Esophagus muscularis mucosa (tissue), 4 donors: Measurements from ENCODE around the gene KPNA2. TPM values are rescaled to one million over a fixed set of nuclear protein-coding genes. Genes with fewer than 3 reads are reported as not detected.
A peak's percentile ranks its signal among the peaks of the same experiment; 100 is the strongest.

Experiments used
- DNase-seq: peaks from one replicate; pipeline ENCODE4 v3.0.0-alpha.2; 2017; ENCODE audit errors: extremely low spot score
- H3K27ac ChIP-seq, 4 donors: fragments of 200-600 bp; sonication (generic); replicated peaks in 1 of 4; 1 replicate in 3 of 4; 2 replicates in 1 of 4; pipeline ENCODE4 v1.5.1; 2016 to 2019; ENCODE audit warnings: mild to moderate bottlenecking in 1 of 4
- H3K27me3 ChIP-seq, 4 donors: fragments of 200-600 bp; sonication (generic); one replicate each; pipeline versions ENCODE4 v1.5.1 to v1.6.0; 2016 to 2019
- H3K36me3 ChIP-seq, 4 donors: fragments of 200-600 bp; sonication (generic); one replicate each; pipeline ENCODE4 v1.5.1; 2016 to 2019
- H3K4me1 ChIP-seq, 4 donors: fragments of 200-600 bp; sonication (generic); one replicate each; pipeline ENCODE4 v1.5.1; 2016 to 2019
- H3K4me3 ChIP-seq, 4 donors: fragments of 200-600 bp; sonication (generic); 1 replicate in 2 of 4; 2 replicates in 2 of 4; pipeline ENCODE4 v1.5.1; 2016 to 2019; ENCODE audit warnings: mild to moderate bottlenecking in 4 of 4, moderate library complexity in 1 of 4
- H3K9me3 ChIP-seq, 4 donors: fragments of 200-600 bp; sonication (generic); 1 replicate in 3 of 4; 2 replicates in 1 of 4; pipeline ENCODE4 v1.5.1; 2016 to 2019
- EP300 ChIP-seq: sonication (generic); formaldehyde crosslinking; IDR thresholded peaks from one replicate; pipeline ENCODE4 v1.6.1; 2017; ENCODE audit warnings: antibody characterized with exemption
- POLR2A ChIP-seq: fragments of 450-650 bp; IDR thresholded peaks from one replicate; pipeline ENCODE4 v1.6.1; 2017; ENCODE audit warnings: antibody characterized with exemption, moderate library complexity, mild to moderate bottlenecking, low read depth
- POLR2AphosphoS5 ChIP-seq, 2 donors: sonication (generic); formaldehyde crosslinking; IDR thresholded peaks; one replicate each; pipeline ENCODE4 v1.6.1; 2017; ENCODE audit warnings: antibody characterized with exemption in 2 of 2
- WGBS: methylation state at CpG from one replicate; pipeline ENCODE4 v1.1.5; 2018; 5-methylcytosine and 5-hydroxymethylcytosine counted together
- intact Hi-C: fragments of 100-400 bp; cut with DNase I; formaldehyde crosslinking; loops from one replicate; pipeline ENCODE4 v1.15.1; 2023
- total RNA-seq, 4 donors: library from RNA; depleted of rRNA; stranded (reverse); fragments of >200 nt; gene quantifications; one replicate each; pipeline versions ENCODE4 v1.1.0 to v1.2.1, GENCODE V29; 2016
- TF ChIP-seq, protein P1 (sequence below), 3 experiments: fragments of 200-600 bp in 2 of 3; fragments of 450-650 bp in 1 of 3; sonication (generic) in 2 of 3; IDR thresholded peaks; one replicate each; pipeline ENCODE4 v1.5.1; 2017 to 2019; ENCODE audit warnings: antibody characterized with exemption in 3 of 3, mild to moderate bottlenecking in 2 of 3, moderate library complexity in 1 of 3

The KPNA2 gene
- 10 to 100 TPM; 11.2 to 26.3 (median 18.6) TPM for total RNA-seq

DNA sequence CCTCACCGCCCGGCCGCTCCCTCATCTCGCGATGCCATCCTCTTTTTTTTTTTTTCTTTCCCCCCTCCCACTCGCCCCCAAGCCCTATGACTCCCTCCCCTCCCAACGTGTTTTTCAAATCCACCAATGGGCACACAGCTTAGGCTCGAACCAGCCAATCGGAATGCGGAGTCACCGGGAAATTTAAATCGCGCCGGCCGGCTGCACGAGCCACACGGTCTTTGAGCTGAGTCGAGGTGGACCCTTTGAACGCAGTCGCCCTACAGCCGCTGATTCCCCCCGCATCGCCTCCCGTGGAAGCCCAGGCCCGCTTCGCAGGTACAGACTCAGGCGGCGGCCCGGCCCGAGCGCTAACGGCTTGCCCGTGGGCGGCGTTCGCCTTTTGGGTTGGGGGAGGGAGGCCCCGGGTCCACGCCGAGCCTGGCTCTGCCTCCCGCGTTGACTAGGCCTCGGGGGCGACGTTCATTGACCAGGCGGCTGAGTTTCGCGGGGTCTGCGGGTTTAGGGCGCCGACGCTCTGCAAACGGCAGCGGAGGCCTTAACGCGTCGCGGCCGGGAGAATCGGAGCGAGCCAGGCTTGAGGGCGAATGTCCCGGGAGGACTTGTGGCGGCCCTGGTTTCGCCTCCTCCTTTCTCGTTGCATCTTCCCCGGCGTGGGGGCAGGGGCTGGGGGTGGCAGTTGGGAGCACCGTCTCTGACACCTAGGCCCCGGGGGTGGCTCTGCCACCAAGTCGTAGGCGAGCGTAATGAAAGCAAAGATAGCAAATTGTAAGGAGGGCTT lies at the start of gene KPNA2:
Gene KPNA2, plus strand, starts transcription at position 213 of the 781 bp plus-strand sequence. CDS start 1,398 bp downstream, outside the sequence.
- H3K4me1 ChIP-seq, result peaks cover 8 to 21% (median 18%) of the 10 kb centered on the region in 4 donors
- peak within 1 kb of the TSS; percentile 89 to 99 (median 96) for H3K4me3 ChIP-seq
- peak; percentile 76 to 87 for TF ChIP-seq POLR2AphosphoS5 (IDR thresholded peaks at IDR 0.05)
- no peak for TF ChIP-seq POLR2A
- H3K27ac ChIP-seq, result peak within 1 kb of the TSS; percentile 84 to 89 (median 86)
- WGBS, result 3% methylated on average over 23 of the region's 72 CpGs
- no peaks in the 10 kb centered on the region for H3K9me3 ChIP-seq
- H3K27me3 ChIP-seq, result no peaks in the 10 kb centered on the region
- peaks cover 14 to 36% (median 25%) of the 10 kb centered on the region in 4 donors for H3K36me3 ChIP-seq
- peak; percentile 98 for DNase-seq
- intact Hi-C loops, result no loop called here

GRCh38 chr17:67990909-67991308 lies 44.6 kb upstream of the KPNA2 start:
- no peaks in the 10 kb centered on the region for H3K27me3 ChIP-seq
- H3K9me3 ChIP-seq, result no peaks in the 10 kb centered on the region
- TF ChIP-seq POLR2A (no peak), EP300 (no peak), POLR2AphosphoS5 (IDR thresholded peaks at IDR 0.05) (no peak)
- TF ChIP-seq, protein P1, sequence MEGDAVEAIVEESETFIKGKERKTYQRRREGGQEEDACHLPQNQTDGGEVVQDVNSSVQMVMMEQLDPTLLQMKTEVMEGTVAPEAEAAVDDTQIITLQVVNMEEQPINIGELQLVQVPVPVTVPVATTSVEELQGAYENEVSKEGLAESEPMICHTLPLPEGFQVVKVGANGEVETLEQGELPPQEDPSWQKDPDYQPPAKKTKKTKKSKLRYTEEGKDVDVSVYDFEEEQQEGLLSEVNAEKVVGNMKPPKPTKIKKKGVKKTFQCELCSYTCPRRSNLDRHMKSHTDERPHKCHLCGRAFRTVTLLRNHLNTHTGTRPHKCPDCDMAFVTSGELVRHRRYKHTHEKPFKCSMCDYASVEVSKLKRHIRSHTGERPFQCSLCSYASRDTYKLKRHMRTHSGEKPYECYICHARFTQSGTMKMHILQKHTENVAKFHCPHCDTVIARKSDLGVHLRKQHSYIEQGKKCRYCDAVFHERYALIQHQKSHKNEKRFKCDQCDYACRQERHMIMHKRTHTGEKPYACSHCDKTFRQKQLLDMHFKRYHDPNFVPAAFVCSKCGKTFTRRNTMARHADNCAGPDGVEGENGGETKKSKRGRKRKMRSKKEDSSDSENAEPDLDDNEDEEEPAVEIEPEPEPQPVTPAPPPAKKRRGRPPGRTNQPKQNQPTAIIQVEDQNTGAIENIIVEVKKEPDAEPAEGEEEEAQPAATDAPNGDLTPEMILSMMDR (IDR thresholded peaks at IDR 0.05), result no peak
- WGBS, result 91% methylated on average over 4 of the region's 4 CpGs
- intact Hi-C loops, result loop anchor here (10.0 kb wide), 1 partner anchor 1334 kb away; the partner anchor contains the start of gene ABCA5
- H3K4me3 ChIP-seq, result no peak overlapping the region
- no peak overlapping the region for H3K27ac ChIP-seq
- no peaks in the 10 kb centered on the region for H3K36me3 ChIP-seq
- no peak for DNase-seq
- H3K4me1 ChIP-seq, result peaks cover 13 to 32% (median 27%) of the 10 kb centered on the region in 4 donors

- no peaks in the 10 kb centered on the region for H3K36me3 ChIP-seq
- WGBS, result 11% methylated on average over 18 of the region's 18 CpGs
- intact Hi-C loops, result loop anchor here (1.0 to 10.0 kb wide), 2 partner anchors 28 to 1332 kb away; partner anchors contain the start of gene ABCA5
- H3K27ac ChIP-seq, result peak overlapping the region; percentile 87 to 91 (median 89)
- no peak for TF ChIP-seq POLR2A
- no peak for TF ChIP-seq EP300
- TF ChIP-seq POLR2AphosphoS5 (IDR thresholded peaks at IDR 0.05), result no peak
- TF ChIP-seq, protein P1 (IDR thresholded peaks at IDR 0.05), result no peak
- no peak for DNase-seq
- H3K4me1 ChIP-seq, result peaks cover 13 to 43% (median 35%) of the 10 kb centered on the region in 4 donors
- no peaks in the 10 kb centered on the region for H3K9me3 ChIP-seq
- H3K4me3 ChIP-seq, result peak overlapping the region; percentile 64 to 75 (median 72)
- no peaks in the 10 kb centered on the region for H3K27me3 ChIP-seq
These were observed 42.9 kb upstream of the KPNA2 start for GRCh38 chr17:67992548-67993152.

GRCh38 chr17:67993153-67993997 lies 42.2 kb upstream of the KPNA2 start:
- TF ChIP-seq POLR2AphosphoS5 (IDR thresholded peaks at IDR 0.05), result peak; percentile 16 to 66
- no peak for TF ChIP-seq EP300
- TF ChIP-seq, protein P1 (IDR thresholded peaks at IDR 0.05), result peak in 1 of 3 experiments; percentile 6
- TF ChIP-seq POLR2A, result no peak
- Histone ChIP-seq H3K27me3 (no peaks in the 10 kb centered on the region), H3K4me3 (peak overlapping the region; percentile 71 to 80 (median 75)), H3K27ac (peak overlapping the region; percentile 95 to 98 (median 97)), H3K36me3 (no peaks in the 10 kb centered on the region), H3K4me1 (peaks cover 13 to 43% (median 35%) of the 10 kb centered on the region in 4 donors), H3K9me3 (no peaks in the 10 kb centered on the region)
- intact Hi-C loops, result loop anchor here (1.0 to 10.0 kb wide), 2 partner anchors 27 to 1331 kb away; partner anchors contain the start of gene ABCA5
- 0% methylated on average over 17 of the region's 144 CpGs for WGBS
- peak; percentile 93 for DNase-seq
